Activated naive CD8-positive, alpha-beta T cell treated with anti-CD3 and anti-CD28 coated beads, Interleukin-2, amount 50 U/mL, for 24 hours (primary cell): ENCODE measurements around the gene DENR.
"Not testable (repeated sequence)": the region's sequence is repeated elsewhere in the genome, so short reads cannot be mapped to it uniquely, and the experiment has no call there.

Experiments used
- ATAC-seq: fragments of 150-1000 bp; cut with Tn5 transposase; one replicate; pipeline ENCODE4 v1.10.0; 2021
- DNase-seq: peaks from one replicate; pipeline ENCODE4 v3.0.0; 2021
- H3K27ac Mint-ChIP-seq: one replicate; pipeline ENCODE4 v1.8.0; 2021; ENCODE audit warnings: mild to moderate bottlenecking, mixed read lengths
- H3K27me3 Mint-ChIP-seq: one replicate; pipeline ENCODE4 v1.8.0; 2021; ENCODE audit warnings: mixed read lengths
- H3K36me3 Mint-ChIP-seq: one replicate; pipeline ENCODE4 v1.8.0; 2021; ENCODE audit warnings: low read depth, mixed read lengths
- H3K4me1 Mint-ChIP-seq: one replicate; pipeline ENCODE4 v1.8.0; 2021; ENCODE audit warnings: mixed read lengths
- H3K4me3 Mint-ChIP-seq: one replicate; pipeline ENCODE4 v1.8.0; 2021; ENCODE audit warnings: mild to moderate bottlenecking, moderate library complexity, mixed read lengths
- H3K9me3 Mint-ChIP-seq: one replicate; pipeline ENCODE4 v1.8.0; 2021; ENCODE audit warnings: mixed read lengths

DENR gene

GRCh38 chr12:122726080-122726558, 26.5 kb upstream of the DENR start:
- ATAC-seq = peak; percentile 58
- no peak for DNase-seq
- H3K9me3 Mint-ChIP-seq = no peaks in the 10 kb centered on the region
- H3K4me3 Mint-ChIP-seq = peak overlapping the region; percentile 16
- no peaks in the 10 kb centered on the region for H3K36me3 Mint-ChIP-seq
- peak overlapping the region; percentile 51 for H3K27ac Mint-ChIP-seq
- H3K27me3 Mint-ChIP-seq = no peaks in the 10 kb centered on the region
- H3K4me1 Mint-ChIP-seq = peaks cover 55% of the 10 kb centered on the region

GRCh38 chr12:122729583-122730214, 22.9 kb upstream of the DENR start:
- Mint-ChIP-seq H3K27ac (peak overlapping the region; percentile 41), H3K36me3 (peaks cover 3% of the 10 kb centered on the region), H3K27me3 (no peaks in the 10 kb centered on the region), H3K9me3 (peaks cover 6% of the 10 kb centered on the region), H3K4me1 (peaks cover 76% of the 10 kb centered on the region), H3K4me3 (peak overlapping the region; percentile 26)
- ATAC-seq = no peak
- no peak for DNase-seq

GRCh38 chr12:122730215-122731014, 22.2 kb upstream of the DENR start, which contains the start of gene HCAR1:
Gene HCAR1, minus strand, starts transcription at chr12:122730844. Its CDS starts 505 bp downstream, at chr12:122730339.
- peak within 1 kb of the TSS; percentile 41 for H3K27ac Mint-ChIP-seq
- peaks cover 69% of the 10 kb centered on the region for H3K4me1 Mint-ChIP-seq
- peak; percentile 50 for DNase-seq

GRCh38 chr12:122732170-122732569, 20.5 kb upstream of the DENR start:
- Mint-ChIP-seq H3K4me1 (peaks cover 60% of the 10 kb centered on the region), H3K9me3 (peaks cover 6% of the 10 kb centered on the region), H3K4me3 (no peak overlapping the region), H3K27ac (peak overlapping the region; percentile 86), H3K27me3 (no peaks in the 10 kb centered on the region), H3K36me3 (peaks cover 3% of the 10 kb centered on the region)
- DNase-seq = no peak
- no peak for ATAC-seq

More at GRCh38 chr12:122730215-122731014, 22.2 kb upstream of the DENR start, which contains the start of gene HCAR1:
- no peaks in the 10 kb centered on the region for H3K27me3 Mint-ChIP-seq
- ATAC-seq = peak; percentile 67
- H3K36me3 Mint-ChIP-seq = peaks cover 3% of the 10 kb centered on the region
- H3K9me3 Mint-ChIP-seq = peaks cover 6% of the 10 kb centered on the region
- H3K4me3 Mint-ChIP-seq = peak within 1 kb of the TSS; percentile 26

- peaks cover 3% of the 10 kb centered on the region for H3K36me3 Mint-ChIP-seq
- DNase-seq = no peak
- H3K27ac Mint-ChIP-seq = peak overlapping the region; percentile 86
- no peaks in the 10 kb centered on the region for H3K27me3 Mint-ChIP-seq
- no peak for ATAC-seq
- no peak overlapping the region for H3K4me3 Mint-ChIP-seq
- peaks cover 6% of the 10 kb centered on the region for H3K9me3 Mint-ChIP-seq
- peaks cover 59% of the 10 kb centered on the region for H3K4me1 Mint-ChIP-seq
These were observed 20.0 kb upstream of the DENR start for GRCh38 chr12:122732611-122733010.

- Mint-ChIP-seq H3K9me3 (no peaks in the 10 kb centered on the region), H3K36me3 (no peaks in the 10 kb centered on the region), H3K4me1 (peaks cover 15% of the 10 kb centered on the region), H3K27ac (no peak overlapping the region), H3K4me3 (no peak overlapping the region), H3K27me3 (no peaks in the 10 kb centered on the region)
- ATAC-seq = no peak
- DNase-seq = no peak
These were observed 14.1 kb upstream of the DENR start for GRCh38 chr12:122738571-122738970.

- H3K4me1 Mint-ChIP-seq = peaks cover 7% of the 10 kb centered on the region
- H3K9me3 Mint-ChIP-seq = no peaks in the 10 kb centered on the region
- DNase-seq (no peak), ATAC-seq (no peak)
- H3K36me3 Mint-ChIP-seq = no peaks in the 10 kb centered on the region
- no peak overlapping the region for H3K27ac Mint-ChIP-seq
- no peak overlapping the region for H3K4me3 Mint-ChIP-seq
- H3K27me3 Mint-ChIP-seq = no peaks in the 10 kb centered on the region
These were observed 12.3 kb upstream of the DENR start for GRCh38 chr12:122740351-122740750.

- no peak for ATAC-seq
- no peaks in the 10 kb centered on the region for H3K36me3 Mint-ChIP-seq
- no peak overlapping the region for H3K27ac Mint-ChIP-seq
- H3K27me3 Mint-ChIP-seq = no peaks in the 10 kb centered on the region
- no peak overlapping the region for H3K4me3 Mint-ChIP-seq
- H3K9me3 Mint-ChIP-seq = no peaks in the 10 kb centered on the region
- H3K4me1 Mint-ChIP-seq = peaks cover 3% of the 10 kb centered on the region
- no peak for DNase-seq
These were observed 8.6 kb upstream of the DENR start for GRCh38 chr12:122743895-122744525.

- Mint-ChIP-seq H3K27ac (no peak overlapping the region), H3K36me3 (no peaks in the 10 kb centered on the region), H3K4me3 (no peak overlapping the region), H3K4me1 (peaks cover 10% of the 10 kb centered on the region), H3K9me3 (no peaks in the 10 kb centered on the region), H3K27me3 (no peaks in the 10 kb centered on the region)
- no peak for DNase-seq
- no peak for ATAC-seq
These were observed 5.1 kb upstream of the DENR start for GRCh38 chr12:122747224-122748135.

GRCh38 chr12:122749569-122750332, 2.9 kb upstream of the DENR start:
- Mint-ChIP-seq H3K27ac (peak overlapping the region; percentile 4), H3K27me3 (no peaks in the 10 kb centered on the region), H3K4me1 (peaks cover 25% of the 10 kb centered on the region), H3K36me3 (peaks cover 16% of the 10 kb centered on the region), H3K4me3 (no peak overlapping the region), H3K9me3 (no peaks in the 10 kb centered on the region)
- no peak for DNase-seq
- no peak for ATAC-seq

GRCh38 chr12:122750781-122751515, 1.7 kb upstream of the DENR start:
- H3K9me3 Mint-ChIP-seq, ATAC-seq, DNase-seq, H3K27ac Mint-ChIP-seq, H3K27me3 Mint-ChIP-seq: not testable (repeated sequence)
- peak overlapping the region; percentile 88 for H3K4me3 Mint-ChIP-seq
- H3K4me1 Mint-ChIP-seq = peaks cover 33% of the 10 kb centered on the region
- peaks cover 27% of the 10 kb centered on the region for H3K36me3 Mint-ChIP-seq

GRCh38 chr12:122753319-122753650, 661 bp downstream of the DENR start:
- ATAC-seq = no peak
- Mint-ChIP-seq H3K27ac (peak overlapping the region; percentile 90), H3K9me3 (no peaks in the 10 kb centered on the region), H3K4me3 (peak overlapping the region; percentile 88), H3K27me3 (no peaks in the 10 kb centered on the region), H3K4me1 (peaks cover 46% of the 10 kb centered on the region), H3K36me3 (peaks cover 45% of the 10 kb centered on the region)
- no peak for DNase-seq

GRCh38 chr12:122754790-122755189, 2.2 kb downstream of the DENR start:
- Mint-ChIP-seq H3K27me3 (no peaks in the 10 kb centered on the region), H3K9me3 (no peaks in the 10 kb centered on the region), H3K4me1 (peaks cover 47% of the 10 kb centered on the region), H3K4me3 (peak overlapping the region; percentile 88), H3K27ac (peak overlapping the region; percentile 65), H3K36me3 (peaks cover 51% of the 10 kb centered on the region)
- ATAC-seq = no peak
- DNase-seq = no peak
